ENCODE measurements around the gene PHF21B. TPM values are rescaled to one million over a fixed set of nuclear protein-coding genes. Genes with fewer than 3 reads are reported as not detected.

Gene PHF21B
- total and polyA plus RNA-seq, 2 of the 8 experiments (the other 6 are each of a cell fraction or from before 2014, with no cell fraction given) = 19.3 to 68.1 TPM

DNA sequence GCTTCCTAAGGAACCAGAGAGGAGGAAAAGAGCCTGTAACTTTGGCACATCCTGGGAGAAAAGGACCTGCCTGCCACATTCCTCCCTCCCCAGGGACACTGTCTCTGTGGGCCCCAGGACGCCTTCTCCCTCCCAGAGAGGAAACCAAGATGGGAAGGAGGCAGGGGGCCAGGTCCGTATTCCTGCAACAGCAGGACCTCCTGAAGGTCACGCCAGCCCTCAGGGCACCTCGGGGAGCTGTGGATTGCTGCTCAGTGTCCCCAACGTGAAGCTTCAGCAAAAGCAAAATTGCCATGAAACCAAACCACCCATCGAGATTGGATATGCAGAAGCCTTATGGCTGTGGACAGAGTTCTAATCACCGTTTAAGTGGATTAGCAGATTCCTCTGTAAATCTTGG, 170.7 kb downstream of the PHF21B start:
- Histone ChIP-seq H4K91ac (replicated peaks; ENCODE audit: insufficient read length, low read length) (no peak overlapping the region), H3K9me3 (ENCODE audit: insufficient read depth in 2 of 2, low read depth in 1 of 2, low read length in 1 of 2) (peaks cover 0 to 7% of the 10 kb centered on the region in 2 experiments; a peak in 1 of 4 replicates), H3K4me1 (replicated peaks in 1 of 4; ENCODE audit: control insufficient read depth in 3 of 4, insufficient read depth in 4 of 4, low read length in 3 of 4) (peaks cover 0 to 20% (median 9%) of the 10 kb centered on the region in 4 experiments; a peak in 5 of 7 replicates), H2BK12ac (ENCODE audit: low read depth, low read length) (no peak overlapping the region), H3K27me3 (replicated peaks in 1 of 4; ENCODE audit: control insufficient read depth in 3 of 4, extremely low read depth in 1 of 4, insufficient read depth in 3 of 4, low read length in 3 of 4) (no peaks in the 10 kb centered on the region; a peak in 1 of 7 replicates), H2BK5ac (ENCODE audit: low read depth, low read length) (no peak overlapping the region), H3K23ac (ENCODE audit: insufficient read length) (no peak overlapping the region), H4K5ac (ENCODE audit: insufficient read length, low read depth, low read length) (no peak overlapping the region), H4K20me1 (replicated peaks in 1 of 2; ENCODE audit: control insufficient read depth in 1 of 2, insufficient read depth in 2 of 2, low read length in 2 of 2) (peaks cover 0 to 4% of the 10 kb centered on the region in 2 experiments), H3K4ac (replicated peaks; ENCODE audit: insufficient read length, low read depth, low read length) (no peak overlapping the region), H3K79me1 (ENCODE audit: low read depth, low read length) (no peaks in the 10 kb centered on the region), H2BK20ac (ENCODE audit: low read length) (no peak overlapping the region), H4K8ac (ENCODE audit: extremely low read depth, insufficient read depth, low read length) (no peak overlapping the region), H2AK5ac (ENCODE audit: low read depth, low read length) (no peak overlapping the region), H2AFZ (ENCODE audit: low read length) (no peak overlapping the region), H3K14ac (ENCODE audit: insufficient read length) (no peak overlapping the region), H3K23me2 (ENCODE audit: low read depth, low read length) (no peaks in the 10 kb centered on the region), H3K9ac (replicated peaks in 1 of 4; ENCODE audit: extremely low read depth in 1 of 4, low read depth in 3 of 4, low read length in 3 of 4) (no peak overlapping the region), H3K27ac (ENCODE audit: low read depth, low read length) (no peak overlapping the region), H3K56ac (replicated peaks; ENCODE audit: insufficient read length, low read depth, low read length) (no peak overlapping the region), H2BK15ac (ENCODE audit: low read length) (no peak overlapping the region), H3K4me3 (ENCODE audit: extremely low read depth in 1 of 4, insufficient read depth in 2 of 4, low read depth in 3 of 4, low read length in 4 of 4) (no peak overlapping the region), H2BK120ac (replicated peaks; ENCODE audit: low read depth, low read length) (no peak overlapping the region), H3K36me3 (ENCODE audit: control insufficient read depth in 2 of 4, insufficient read depth in 4 of 4, low read length in 3 of 4) (no peaks in the 10 kb centered on the region; a peak in 1 of 8 replicates), H3K18ac (ENCODE audit: extremely low read depth, low read length) (no peak overlapping the region), H3K4me2 (ENCODE audit: insufficient read depth in 1 of 2, low read depth in 2 of 2, low read length in 2 of 2) (no peak overlapping the region), H3K79me2 (ENCODE audit: control insufficient read depth in 1 of 2, insufficient read depth in 2 of 2, low read length in 2 of 2) (no peaks in the 10 kb centered on the region)
- no peak for FAIRE-seq
- ChIA-PET POLR2A (ENCODE audit: partially characterized antibody) (interaction anchor here (0.7 to 1.6 kb wide), 2 partner anchors 9 kb away, joined by 3 to 5 read pairs; no protein-coding TSS in a partner anchor), CTCF (ENCODE audit: partially characterized antibody) (interaction anchor here (0.6 to 4.0 kb wide), 4 partner anchors 10 to 408 kb away, joined by 3 to 22 read pairs (median 4); no protein-coding TSS in a partner anchor)
- 81% methylated on average over 7 of the region's 7 CpGs; no CpG with 5 or more reads in 1 of the 2 experiments for WGBS, 2 experiments (ENCODE audit: extremely low coverage in 1 of 2, insufficient coverage in 1 of 2, insufficient read length in 1 of 2, insufficient replicate concordance in 2 of 2, low coverage in 1 of 2, low lambda C conversion rate in 2 of 2, missing lambda C conversion rate in 1 of 2)
- no peak for DNase-seq (ENCODE audit: low read depth in 1 of 2, low spot score in 2 of 2)
- TF ChIP-seq KDM1A (IDR thresholded peaks at IDR 0.05; ENCODE audit: borderline replicate concordance, low read length) (no peak), CTBP2 (IDR thresholded peaks at IDR 0.05; ENCODE audit: borderline replicate concordance, insufficient read depth, insufficient read length, low read length) (no peak), NRF1 (IDR thresholded peaks at IDR 0.05; ENCODE audit: low read depth, low read length) (no peak), SIN3A (conservative IDR thresholded peaks at IDR 0.05 in 1 of 2, IDR thresholded peaks at IDR 0.05 in 1 of 2; ENCODE audit: low read depth in 1 of 2, low read length in 2 of 2) (no peak), RXRA (IDR thresholded peaks at IDR 0.05; ENCODE audit: insufficient read depth, low read depth, low read length) (no peak), RNF2 (IDR thresholded peaks at IDR 0.05; ENCODE audit: borderline replicate concordance, low read depth, low read length, missing control alignments, poor library complexity, severe bottlenecking) (no peak), CEBPB (IDR thresholded peaks at IDR 0.05; ENCODE audit: low read depth, low read length) (no peak), POU5F1 (IDR thresholded peaks at IDR 0.05; ENCODE audit: low read depth, low read length) (no peak), TBP (IDR thresholded peaks at IDR 0.05; ENCODE audit: low read depth, low read length) (no peak)
- TF ChIP-seq, protein P1, sequence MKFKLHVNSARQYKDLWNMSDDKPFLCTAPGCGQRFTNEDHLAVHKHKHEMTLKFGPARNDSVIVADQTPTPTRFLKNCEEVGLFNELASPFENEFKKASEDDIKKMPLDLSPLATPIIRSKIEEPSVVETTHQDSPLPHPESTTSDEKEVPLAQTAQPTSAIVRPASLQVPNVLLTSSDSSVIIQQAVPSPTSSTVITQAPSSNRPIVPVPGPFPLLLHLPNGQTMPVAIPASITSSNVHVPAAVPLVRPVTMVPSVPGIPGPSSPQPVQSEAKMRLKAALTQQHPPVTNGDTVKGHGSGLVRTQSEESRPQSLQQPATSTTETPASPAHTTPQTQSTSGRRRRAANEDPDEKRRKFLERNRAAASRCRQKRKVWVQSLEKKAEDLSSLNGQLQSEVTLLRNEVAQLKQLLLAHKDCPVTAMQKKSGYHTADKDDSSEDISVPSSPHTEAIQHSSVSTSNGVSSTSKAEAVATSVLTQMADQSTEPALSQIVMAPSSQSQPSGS (IDR thresholded peaks at IDR 0.05; ENCODE audit: low read length) = no peak
- TF ChIP-seq, protein P2, sequence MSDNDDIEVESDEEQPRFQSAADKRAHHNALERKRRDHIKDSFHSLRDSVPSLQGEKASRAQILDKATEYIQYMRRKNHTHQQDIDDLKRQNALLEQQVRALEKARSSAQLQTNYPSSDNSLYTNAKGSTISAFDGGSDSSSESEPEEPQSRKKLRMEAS (IDR thresholded peaks at IDR 0.05) = no peak

Data from H1 (cell line).